K562 (cell line): ENCODE data around the gene ZNF593OS. TPM values are rescaled to one million over a fixed set of nuclear protein-coding genes. Genes with fewer than 3 reads are reported as not detected.

Source experiments
- AFF4 ChIP-seq: sonication (generic); formaldehyde crosslinking; IDR thresholded peaks from 2 replicates; pipeline ENCODE4 v1.8.0; 2023; ENCODE audit warnings: mild to moderate bottlenecking, missing genetic modification reagents
- CAMTA2 ChIP-seq: fragments of 250-450 bp; sonication (Bioruptor Pico); conservative IDR thresholded peaks from 2 replicates; pipeline ENCODE4 v1.5.1; 2022
- CHD1 ChIP-seq: fragments of 200-600 bp; sonication (generic); IDR thresholded peaks from one replicate; pipeline ENCODE4 v1.6.1; 2012; ENCODE audit warnings: mild to moderate bottlenecking, moderate library complexity, low read length, inconsistent platforms
- DLX4 ChIP-seq: fragments of 250-450 bp; sonication (Bioruptor Pico); IDR thresholded peaks from 2 replicates; pipeline ENCODE4 v1.6.1; 2021; ENCODE audit warnings: mild to moderate bottlenecking
- E2F1 ChIP-seq: sonication (generic); formaldehyde crosslinking; IDR thresholded peaks from 2 replicates; pipeline ENCODE4 v1.8.1; 2023; ENCODE audit warnings: mild to moderate bottlenecking, missing genetic modification reagents, moderate library complexity
- FOXA1 ChIP-seq: fragments of 450-650 bp; IDR thresholded peaks from 2 replicates; pipeline ENCODE4 v1.6.1; 2016; ENCODE audit warnings: mild to moderate bottlenecking, borderline replicate concordance
- GABPB1 ChIP-seq: sonication (generic); formaldehyde crosslinking; IDR thresholded peaks from 2 replicates; pipeline ENCODE4 v1.8.0; 2022; ENCODE audit warnings: mild to moderate bottlenecking, missing genetic modification reagents
- GABPB2 ChIP-seq: fragments of 250-450 bp; sonication (Bioruptor Pico); conservative IDR thresholded peaks from 2 replicates; pipeline ENCODE4 v1.5.1; 2021; ENCODE audit warnings: mild to moderate bottlenecking
- HMG20B ChIP-seq: fragments of 250-450 bp; sonication (Bioruptor Pico); IDR thresholded peaks from 2 replicates; pipeline ENCODE4 v1.5.0; 2021; ENCODE audit warnings: mild to moderate bottlenecking
- ILF3 ChIP-seq: fragments of 450-650 bp; IDR thresholded peaks from 2 replicates; pipeline ENCODE4 v1.6.1; 2018; ENCODE audit warnings: antibody characterized with exemption, mild to moderate bottlenecking, moderate library complexity, borderline replicate concordance
- NCOA4 ChIP-seq: fragments of 450-650 bp; IDR thresholded peaks from 2 replicates; pipeline ENCODE4 v1.6.1; 2018; ENCODE audit warnings: mild to moderate bottlenecking; ENCODE audit not compliant: partially characterized antibody
- NR4A1 ChIP-seq, 2 experiments: fragments of 250-450 bp in 1 of 2; fragments of 450-650 bp in 1 of 2; sonication (Bioruptor Pico) in 1 of 2; IDR thresholded peaks; 2 replicates each; pipeline versions ENCODE4 v1.4.0 to v1.6.1; 2016 to 2020; ENCODE audit warnings: mild to moderate bottlenecking in 2 of 2, missing compliant biosample characterization in 1 of 2, missing genetic modification characterization in 1 of 2, moderate library complexity in 1 of 2
- RBM34 ChIP-seq: fragments of 200-400 bp; formaldehyde crosslinking; IDR thresholded peaks from 2 replicates; pipeline ENCODE4 v1.6.1; 2018; ENCODE audit warnings: low read length, borderline replicate concordance; ENCODE audit not compliant: insufficient read depth
- ZNF121 ChIP-seq: sonication (generic); formaldehyde crosslinking; conservative IDR thresholded peaks from 2 replicates; pipeline ENCODE4 v1.8.0; 2022; ENCODE audit warnings: missing genetic modification reagents
- ZNF324 ChIP-seq: fragments of 250-450 bp; sonication (Bioruptor Pico); IDR thresholded peaks from 2 replicates; pipeline ENCODE4 v1.4.0; 2020; ENCODE audit warnings: mild to moderate bottlenecking
- ZNF699 ChIP-seq: fragments of 250-450 bp; sonication (Bioruptor Pico); IDR thresholded peaks from 2 replicates; pipeline ENCODE4 v1.8.0; 2021; ENCODE audit warnings: mild to moderate bottlenecking, moderate library complexity; ENCODE audit not compliant: insufficient replicate concordance
- ZSCAN32 ChIP-seq: fragments of 450-650 bp; formaldehyde crosslinking; IDR thresholded peaks from 2 replicates; pipeline ENCODE4 v1.4.0; 2020; ENCODE audit warnings: mild to moderate bottlenecking, moderate library complexity
- polyA plus RNA-seq, 8 experiments: library from polyadenylated mRNA; depleted of rRNA in 4 of 8; stranded (reverse) in 5 of 8; unstranded in 3 of 8; fragments of >200 nt; fragmentation: Nextera tagmentation in 2 of 8; fragmentation: Illumina TruSeq in 1 of 8; extraction: Ambion mirVana in 2 of 8; extraction: Trizol in 1 of 8; gene quantifications; 2 replicates each; pipeline versions ENCODE4 v1.2.1 to v1.2.3, GENCODE V29; 2011 to 2014; ENCODE audit warnings: inconsistent platforms in 1 of 8, missing spikeins in 1 of 8
- total RNA-seq, 7 experiments: library from RNA; depleted of rRNA in 6 of 7; stranded (reverse); fragments of >200 nt in 6 of 7; fragmentation: Illumina TruSeq in 2 of 7; extraction: Trizol in 2 of 7; gene quantifications; 2 replicates each; pipeline versions ENCODE4 v1.2.1 to v1.2.3, GENCODE V29; 2011 to 2021; ENCODE audit warnings: low replicate concordance in 1 of 7
- TF ChIP-seq, protein P1 (sequence below), 2 experiments: fragments of 450-650 bp; IDR thresholded peaks; 2 replicates each; pipeline ENCODE4 v1.6.1; 2016

ZNF593OS gene
- total and polyA plus RNA-seq, 9 of the 15 experiments (the other 6 are each of a cell fraction or from before 2014, with no cell fraction given), result 0.24 to 0.27 TPM; not detected in 7

- no peak for TF ChIP-seq FOXA1
- no peak for TF ChIP-seq ZNF121
- TF ChIP-seq AFF4, result 0 out of 2 replicates have a peak, but pooled peaks have one; percentile 70
- TF ChIP-seq ZSCAN32 (CRISPR knock-in tag), result no peak
- no peak for TF ChIP-seq ZNF699 (CRISPR knock-in tag)
- TF ChIP-seq E2F1, result no peak; the same call in 1 of the 2 replicates
- TF ChIP-seq DLX4 (CRISPR knock-in tag), result no peak
- TF ChIP-seq RBM34, result no peak
- TF ChIP-seq ZNF324, result no peak; the same call in none of the 2 replicates
- no peak for TF ChIP-seq CHD1
- no peak for TF ChIP-seq HMG20B (CRISPR knock-in tag)
- TF ChIP-seq NCOA4, result no peak
- no peak for TF ChIP-seq ILF3
- TF ChIP-seq CAMTA2 (CRISPR knock-in tag), result no peak
- no peak for TF ChIP-seq NR4A1 (CRISPR knock-in tag; IDR thresholded peaks at IDR 0.05)
- TF ChIP-seq NR4A1 (tag; IDR thresholded peaks at IDR 0.05), result 0 out of 2 replicates have a peak, but pooled peaks have one; percentile 56
- TF ChIP-seq GABPB2 (CRISPR knock-in tag), result no peak
- TF ChIP-seq GABPB1, result no peak
- TF ChIP-seq, protein P1, sequence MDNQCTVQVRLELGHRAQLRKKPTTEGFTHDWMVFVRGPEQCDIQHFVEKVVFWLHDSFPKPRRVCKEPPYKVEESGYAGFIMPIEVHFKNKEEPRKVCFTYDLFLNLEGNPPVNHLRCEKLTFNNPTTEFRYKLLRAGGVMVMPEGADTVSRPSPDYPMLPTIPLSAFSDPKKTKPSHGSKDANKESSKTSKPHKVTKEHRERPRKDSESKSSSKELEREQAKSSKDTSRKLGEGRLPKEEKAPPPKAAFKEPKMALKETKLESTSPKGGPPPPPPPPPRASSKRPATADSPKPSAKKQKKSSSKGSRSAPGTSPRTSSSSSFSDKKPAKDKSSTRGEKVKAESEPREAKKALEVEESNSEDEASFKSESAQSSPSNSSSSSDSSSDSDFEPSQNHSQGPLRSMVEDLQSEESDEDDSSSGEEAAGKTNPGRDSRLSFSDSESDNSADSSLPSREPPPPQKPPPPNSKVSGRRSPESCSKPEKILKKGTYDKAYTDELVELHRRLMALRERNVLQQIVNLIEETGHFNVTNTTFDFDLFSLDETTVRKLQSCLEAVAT (IDR thresholded peaks at IDR 0.05), result peak in 1 of 2 experiments; percentile 33; a peak in 1 of 4 replicates
Observed at GRCh38 chr1:26122988-26123973, 48.4 kb downstream of the ZNF593OS start (continued).
